A673 (cell line): ENCODE results near the gene PRAF2. TPM values are rescaled to one million over a fixed set of nuclear protein-coding genes. Genes with fewer than 3 reads are reported as not detected.

Experiments used
- BruUV-seq: library from RNA; stranded (reverse); fragments of 400-500 nt; replicated peaks from 2 replicates; lab custom pipeline; 2021; lab: Mats Ljungman, UMichigan
- CTCF ChIA-PET: fragments of 300-600 bp; sonication (Branson Sonifier 250); formaldehyde crosslinking; loops from one replicate; lab custom pipeline; 2022; ENCODE audit warnings: antibody characterized with exemption; lab: Charles Lee
- POLR2A ChIA-PET: fragments of 300-600 bp; sonication (Branson Sonifier 250); formaldehyde crosslinking; loops from one replicate; lab custom pipeline; 2022; ENCODE audit warnings: antibody characterized with exemption; ENCODE audit not compliant: low non-redundant PET; lab: Charles Lee
- DNase-seq: peaks from one replicate; pipeline ENCODE4 v3.0.0-alpha.2; 2015; ENCODE audit warnings: low spot score
- H3K27ac ChIP-seq: fragments of 200-600 bp; sonication (generic); 2 replicates; pipeline ENCODE4 v1.5.1; 2016; ENCODE audit warnings: mixed run types, low read depth, mild to moderate bottlenecking, mixed read lengths, antibody characterized with exemption, low read length; ENCODE audit not compliant: poor library complexity, severe bottlenecking
- H3K27me3 ChIP-seq: fragments of 200-600 bp; sonication (generic); replicated peaks from 2 replicates; pipeline ENCODE4 v1.6.1; 2017; ENCODE audit warnings: mixed run types, low read depth, mild to moderate bottlenecking, mixed read lengths, antibody characterized with exemption, low read length; ENCODE audit not compliant: insufficient read depth, poor library complexity
- H3K36me3 ChIP-seq: fragments of 200-600 bp; sonication (generic); 2 replicates; pipeline ENCODE4 v1.6.1; 2016; ENCODE audit warnings: mixed run types, mild to moderate bottlenecking, mixed read lengths, antibody characterized with exemption, low read length; ENCODE audit not compliant: insufficient read depth, poor library complexity, severe bottlenecking
- H3K4me1 ChIP-seq: fragments of 200-600 bp; sonication (generic); 2 replicates; pipeline ENCODE4 v1.6.1; 2017; ENCODE audit warnings: mixed run types, mild to moderate bottlenecking, mixed read lengths, antibody characterized with exemption, low read length; ENCODE audit not compliant: insufficient read depth, poor library complexity, severe bottlenecking
- H3K4me3 ChIP-seq: fragments of 200-600 bp; sonication (generic); 2 replicates; pipeline ENCODE4 v1.5.1; 2016; ENCODE audit warnings: low read depth, mixed run types, mild to moderate bottlenecking, mixed read lengths, low read length; ENCODE audit not compliant: poor library complexity, severe bottlenecking
- H3K9me3 ChIP-seq: fragments of 200-600 bp; sonication (generic); 2 replicates; pipeline ENCODE4 v1.6.1; 2016; ENCODE audit warnings: mixed run types, low read depth, mild to moderate bottlenecking, mixed read lengths, antibody characterized with exemption, low read length; ENCODE audit not compliant: poor library complexity, severe bottlenecking
- EZH2 ChIP-seq: fragments of 200-600 bp; sonication (generic); IDR thresholded peaks from 2 replicates; pipeline ENCODE4 v1.6.1; 2017; ENCODE audit warnings: borderline replicate concordance, low read depth, mild to moderate bottlenecking, mixed read lengths, antibody characterized with exemption, low read length; ENCODE audit not compliant: poor library complexity, severe bottlenecking
- intact Hi-C: fragments of 100-400 bp; cut with micrococcal nuclease; formaldehyde crosslinking; loops from one replicate; pipeline ENCODE4 v1.10.0; 2022; ENCODE audit not compliant: unreplicated experiment
- total RNA-seq: library from RNA; stranded (reverse); gene quantifications from 2 replicates; pipeline ENCODE4 v1.2.3, GENCODE V29; 2021
- TF ChIP-seq, protein P1 (sequence below): fragments of 300-800, 200-600 bp; sonication (generic); conservative IDR thresholded peaks from 2 replicates; pipeline ENCODE4 v1.5.1; 2017; ENCODE audit warnings: low read depth, mild to moderate bottlenecking, antibody characterized with exemption, low read length, moderate library complexity, mixed read lengths

Gene PRAF2
- total RNA-seq, 1 experiment from 2014 or later = 21.3 TPM

DNA sequence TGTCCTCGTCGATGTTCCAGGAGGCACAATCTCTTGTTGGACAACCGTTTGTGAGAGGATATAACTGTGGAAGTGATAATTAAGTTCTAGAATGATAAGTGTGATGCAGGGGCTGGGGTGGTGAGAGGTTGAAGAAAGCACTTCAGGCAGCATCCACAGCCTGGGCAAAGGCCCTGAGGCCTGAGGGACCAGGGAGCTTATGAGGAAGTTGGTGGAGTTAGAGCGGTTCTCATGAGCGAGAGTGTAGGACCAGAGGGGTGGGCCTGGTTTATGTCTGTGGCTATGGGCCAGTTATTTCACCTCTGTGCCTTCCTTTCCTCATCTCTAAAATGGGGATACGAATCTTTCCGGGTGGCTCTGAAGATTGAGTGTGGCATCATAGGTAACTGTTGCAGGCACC is 12.3 kb downstream of the PRAF2 start:
- no peak overlapping the region for H3K4me3 ChIP-seq
- POLR2A ChIA-PET = no interaction called here
- H3K27me3 ChIP-seq = no peaks in the 10 kb centered on the region
- BruUV-seq = no TSS peak
- H3K9me3 ChIP-seq = no peaks in the 10 kb centered on the region
- CTCF ChIA-PET = no interaction called here
- no peaks in the 10 kb centered on the region for H3K4me1 ChIP-seq
- no peak overlapping the region for H3K27ac ChIP-seq
- intact Hi-C loops = no loop called here
- TF ChIP-seq, protein P1, sequence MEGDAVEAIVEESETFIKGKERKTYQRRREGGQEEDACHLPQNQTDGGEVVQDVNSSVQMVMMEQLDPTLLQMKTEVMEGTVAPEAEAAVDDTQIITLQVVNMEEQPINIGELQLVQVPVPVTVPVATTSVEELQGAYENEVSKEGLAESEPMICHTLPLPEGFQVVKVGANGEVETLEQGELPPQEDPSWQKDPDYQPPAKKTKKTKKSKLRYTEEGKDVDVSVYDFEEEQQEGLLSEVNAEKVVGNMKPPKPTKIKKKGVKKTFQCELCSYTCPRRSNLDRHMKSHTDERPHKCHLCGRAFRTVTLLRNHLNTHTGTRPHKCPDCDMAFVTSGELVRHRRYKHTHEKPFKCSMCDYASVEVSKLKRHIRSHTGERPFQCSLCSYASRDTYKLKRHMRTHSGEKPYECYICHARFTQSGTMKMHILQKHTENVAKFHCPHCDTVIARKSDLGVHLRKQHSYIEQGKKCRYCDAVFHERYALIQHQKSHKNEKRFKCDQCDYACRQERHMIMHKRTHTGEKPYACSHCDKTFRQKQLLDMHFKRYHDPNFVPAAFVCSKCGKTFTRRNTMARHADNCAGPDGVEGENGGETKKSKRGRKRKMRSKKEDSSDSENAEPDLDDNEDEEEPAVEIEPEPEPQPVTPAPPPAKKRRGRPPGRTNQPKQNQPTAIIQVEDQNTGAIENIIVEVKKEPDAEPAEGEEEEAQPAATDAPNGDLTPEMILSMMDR = no peak
- TF ChIP-seq EZH2 = no peak
- no peak for DNase-seq
- H3K36me3 ChIP-seq = no peaks in the 10 kb centered on the region

DNA sequence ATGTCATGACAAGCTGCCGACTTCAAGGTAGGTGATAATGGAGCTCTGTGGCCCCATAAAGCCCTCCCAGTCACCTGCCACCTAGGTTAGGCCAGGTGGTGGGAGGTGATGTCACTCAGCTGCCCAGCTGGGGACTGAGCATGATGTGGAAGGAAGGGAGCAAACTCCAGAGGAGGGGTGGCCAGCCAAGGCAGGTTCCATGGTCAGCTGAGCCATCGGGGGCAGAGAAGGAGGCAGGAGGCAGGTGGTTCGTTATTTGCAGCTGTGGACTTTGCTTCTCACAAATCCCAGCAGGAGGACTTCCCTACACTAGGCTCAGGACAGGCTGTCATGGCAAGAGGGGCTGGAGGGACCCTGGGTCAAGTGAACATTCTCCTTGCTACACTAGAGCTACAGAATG is 12.9 kb downstream of the PRAF2 start:
- no TSS peak for BruUV-seq
- ChIA-PET CTCF (no interaction called here), POLR2A (no interaction called here)
- TF ChIP-seq, protein P1 = no peak
- no peak for TF ChIP-seq EZH2
- no peak for DNase-seq
- Histone ChIP-seq H3K36me3 (no peaks in the 10 kb centered on the region), H3K27ac (no peak overlapping the region), H3K9me3 (no peaks in the 10 kb centered on the region), H3K27me3 (no peaks in the 10 kb centered on the region), H3K4me1 (no peaks in the 10 kb centered on the region), H3K4me3 (no peak overlapping the region)
- intact Hi-C loops = no loop called here

DNA sequence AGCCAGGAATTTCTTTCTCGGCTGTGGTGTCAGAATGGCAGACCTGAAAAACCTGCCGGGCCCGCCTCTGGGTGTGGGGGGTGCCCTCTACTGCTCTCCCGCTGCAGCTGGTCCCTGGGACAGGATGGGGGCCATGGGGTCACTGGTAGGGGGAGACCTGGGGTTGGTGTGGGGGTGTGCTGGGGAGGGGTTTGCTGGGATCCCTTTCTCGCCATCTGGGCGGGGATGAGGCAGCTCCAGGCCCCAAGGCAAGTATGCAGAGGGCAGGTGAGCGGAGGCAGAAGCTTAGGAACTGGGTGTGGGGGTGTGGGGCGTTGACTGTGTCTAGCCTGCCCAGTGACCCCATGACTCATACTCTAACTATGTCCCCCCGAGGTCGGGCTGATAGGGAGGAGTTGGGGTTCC is 14.1 kb downstream of the PRAF2 start:
- H3K36me3 ChIP-seq = no peaks in the 10 kb centered on the region
- TF ChIP-seq, protein P1 = no peak
- DNase-seq = no peak
- ChIA-PET POLR2A (no interaction called here), CTCF (no interaction called here)
- no TSS peak for BruUV-seq
- no peak overlapping the region for H3K27ac ChIP-seq
- intact Hi-C loops = no loop called here
- H3K4me3 ChIP-seq = no peak overlapping the region
- no peaks in the 10 kb centered on the region for H3K27me3 ChIP-seq
- no peaks in the 10 kb centered on the region for H3K9me3 ChIP-seq
- no peaks in the 10 kb centered on the region for H3K4me1 ChIP-seq
